ENCODE measurements around the gene APEH.

DNA sequence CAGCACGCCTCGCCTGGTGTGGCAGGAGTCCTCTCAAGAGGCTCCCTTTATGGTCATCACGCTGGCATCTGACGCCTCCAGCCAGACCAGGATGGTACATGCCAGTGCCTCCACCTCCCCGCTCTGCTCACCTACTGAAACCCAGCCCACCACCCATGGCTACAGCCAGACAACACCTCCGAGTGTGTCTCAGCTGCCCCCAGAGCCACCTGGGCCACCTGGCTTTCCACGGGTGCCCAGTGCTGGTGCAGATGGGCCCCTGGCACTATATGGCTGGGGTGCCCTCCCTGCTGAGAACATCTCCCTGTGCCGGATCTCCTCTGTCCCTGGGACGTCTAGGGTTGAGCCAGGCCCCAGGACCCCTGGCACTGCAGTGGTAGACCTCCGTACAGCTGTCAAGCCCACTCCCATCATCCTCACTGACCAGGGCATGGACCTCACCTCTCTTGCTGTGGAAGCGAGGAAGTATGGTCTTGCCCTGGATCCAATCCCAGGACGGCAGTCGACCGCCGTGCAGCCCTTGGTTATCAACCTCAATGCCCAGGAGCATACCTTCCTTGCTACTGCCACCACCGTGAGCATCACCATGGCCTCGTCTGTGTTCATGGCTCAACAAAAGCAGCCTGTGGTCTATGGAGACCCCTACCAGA is 19.9 kb upstream of the APEH start:
- TF ChIP-seq CEBPB (IDR thresholded peaks at IDR 0.05) (no peak), EP300 (IDR thresholded peaks at IDR 0.05; ENCODE audit: borderline replicate concordance) (no peak), TEAD4 (IDR thresholded peaks at IDR 0.05) (no peak), TCF12 (IDR thresholded peaks at IDR 0.05; ENCODE audit: low read depth) (no peak), RAD21 (IDR thresholded peaks at IDR 0.05; ENCODE audit: low read depth) (no peak), TAF1 (IDR thresholded peaks at IDR 0.05; ENCODE audit: low read depth) (no peak), CREB1 (IDR thresholded peaks at IDR 0.05; ENCODE audit: low read depth) (no peak), YY1 (IDR thresholded peaks at IDR 0.05; ENCODE audit: low read depth) (no peak), EGR1 (IDR thresholded peaks at IDR 0.05) (no peak)
- TF ChIP-seq, protein P1, sequence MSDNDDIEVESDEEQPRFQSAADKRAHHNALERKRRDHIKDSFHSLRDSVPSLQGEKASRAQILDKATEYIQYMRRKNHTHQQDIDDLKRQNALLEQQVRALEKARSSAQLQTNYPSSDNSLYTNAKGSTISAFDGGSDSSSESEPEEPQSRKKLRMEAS (IDR thresholded peaks at IDR 0.05) = no peak
- TF ChIP-seq, protein P2, sequence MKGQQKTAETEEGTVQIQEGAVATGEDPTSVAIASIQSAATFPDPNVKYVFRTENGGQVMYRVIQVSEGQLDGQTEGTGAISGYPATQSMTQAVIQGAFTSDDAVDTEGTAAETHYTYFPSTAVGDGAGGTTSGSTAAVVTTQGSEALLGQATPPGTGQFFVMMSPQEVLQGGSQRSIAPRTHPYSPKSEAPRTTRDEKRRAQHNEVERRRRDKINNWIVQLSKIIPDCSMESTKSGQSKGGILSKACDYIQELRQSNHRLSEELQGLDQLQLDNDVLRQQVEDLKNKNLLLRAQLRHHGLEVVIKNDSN (IDR thresholded peaks at IDR 0.05) = no peak
- TF ChIP-seq, protein P3, sequence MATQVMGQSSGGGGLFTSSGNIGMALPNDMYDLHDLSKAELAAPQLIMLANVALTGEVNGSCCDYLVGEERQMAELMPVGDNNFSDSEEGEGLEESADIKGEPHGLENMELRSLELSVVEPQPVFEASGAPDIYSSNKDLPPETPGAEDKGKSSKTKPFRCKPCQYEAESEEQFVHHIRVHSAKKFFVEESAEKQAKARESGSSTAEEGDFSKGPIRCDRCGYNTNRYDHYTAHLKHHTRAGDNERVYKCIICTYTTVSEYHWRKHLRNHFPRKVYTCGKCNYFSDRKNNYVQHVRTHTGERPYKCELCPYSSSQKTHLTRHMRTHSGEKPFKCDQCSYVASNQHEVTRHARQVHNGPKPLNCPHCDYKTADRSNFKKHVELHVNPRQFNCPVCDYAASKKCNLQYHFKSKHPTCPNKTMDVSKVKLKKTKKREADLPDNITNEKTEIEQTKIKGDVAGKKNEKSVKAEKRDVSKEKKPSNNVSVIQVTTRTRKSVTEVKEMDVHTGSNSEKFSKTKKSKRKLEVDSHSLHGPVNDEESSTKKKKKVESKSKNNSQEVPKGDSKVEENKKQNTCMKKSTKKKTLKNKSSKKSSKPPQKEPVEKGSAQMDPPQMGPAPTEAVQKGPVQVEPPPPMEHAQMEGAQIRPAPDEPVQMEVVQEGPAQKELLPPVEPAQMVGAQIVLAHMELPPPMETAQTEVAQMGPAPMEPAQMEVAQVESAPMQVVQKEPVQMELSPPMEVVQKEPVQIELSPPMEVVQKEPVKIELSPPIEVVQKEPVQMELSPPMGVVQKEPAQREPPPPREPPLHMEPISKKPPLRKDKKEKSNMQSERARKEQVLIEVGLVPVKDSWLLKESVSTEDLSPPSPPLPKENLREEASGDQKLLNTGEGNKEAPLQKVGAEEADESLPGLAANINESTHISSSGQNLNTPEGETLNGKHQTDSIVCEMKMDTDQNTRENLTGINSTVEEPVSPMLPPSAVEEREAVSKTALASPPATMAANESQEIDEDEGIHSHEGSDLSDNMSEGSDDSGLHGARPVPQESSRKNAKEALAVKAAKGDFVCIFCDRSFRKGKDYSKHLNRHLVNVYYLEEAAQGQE (IDR thresholded peaks at IDR 0.05; ENCODE audit: low read depth) = no peak
